HPDE6-E6E7 (cell line): ENCODE results near the gene CH25H.
"Not testable (repeated sequence)": the region's sequence is repeated elsewhere in the genome, so short reads cannot be mapped to it uniquely, and the experiment has no call there.

Experiments
- DNase-seq: peaks from one replicate; pipeline ENCODE4 v3.0.0; 2011; ENCODE audit warnings: missing footprints; ENCODE audit errors: extremely low spot score

The CH25H gene

GRCh38 chr10:89197473-89197872, 9.6 kb downstream of the CH25H start:
- no peak for DNase-seq

- DNase-seq = not testable (repeated sequence)
These were observed 15.8 kb downstream of the CH25H start for GRCh38 chr10:89191301-89191700.

DNA sequence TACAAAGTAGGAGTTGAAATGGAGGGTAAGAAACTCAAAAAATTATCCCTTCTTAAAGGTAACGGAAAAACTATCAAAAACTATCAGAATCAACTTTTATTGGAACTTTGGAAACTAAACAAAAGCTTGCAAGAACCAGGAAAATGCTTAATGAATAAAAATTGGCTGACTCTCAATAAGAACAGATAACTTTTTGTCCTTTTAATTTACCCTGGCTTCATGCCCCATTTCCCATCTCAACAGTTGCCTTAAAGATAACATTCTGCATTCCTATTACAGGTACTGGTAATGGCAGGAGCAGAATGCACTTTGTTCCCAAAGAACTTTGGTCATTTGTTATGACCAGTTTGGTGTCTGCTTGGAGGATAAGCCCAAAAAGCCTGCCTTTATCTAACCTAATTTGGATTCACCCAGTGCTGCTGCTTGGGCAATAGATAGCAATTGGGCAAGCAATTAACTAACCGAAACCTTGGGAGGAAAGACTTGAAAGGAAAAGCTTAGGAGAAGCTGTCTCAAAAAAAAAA, 17.8 kb downstream of the CH25H start:
- DNase-seq = no peak

GRCh38 chr10:89185658-89186057, 21.5 kb downstream of the CH25H start:
- DNase-seq = no peak

GRCh38 chr10:89184638-89185037, 22.5 kb downstream of the CH25H start:
- DNase-seq = no peak

GRCh38 chr10:89183571-89183970, 23.5 kb downstream of the CH25H start:
- DNase-seq = no peak

DNA sequence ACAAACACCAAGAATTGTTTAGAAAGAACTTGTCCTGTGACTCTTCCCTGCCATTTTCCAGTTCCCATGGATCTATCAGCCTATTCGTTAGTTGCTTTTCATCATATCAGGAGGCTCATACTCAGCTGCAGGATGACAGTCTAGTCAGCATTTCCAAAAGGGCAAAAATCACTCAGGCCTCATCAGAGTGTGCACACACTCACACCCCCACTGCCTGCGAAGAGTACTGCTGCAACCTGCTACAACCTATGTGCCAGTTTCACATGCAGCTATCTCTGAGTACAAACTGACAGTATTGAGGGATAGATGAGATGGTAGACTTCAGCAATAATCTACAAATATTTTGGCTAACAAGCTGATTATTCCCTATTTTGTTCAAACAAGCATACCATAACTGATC, 24.2 kb downstream of the CH25H start:
- no peak for DNase-seq

DNA sequence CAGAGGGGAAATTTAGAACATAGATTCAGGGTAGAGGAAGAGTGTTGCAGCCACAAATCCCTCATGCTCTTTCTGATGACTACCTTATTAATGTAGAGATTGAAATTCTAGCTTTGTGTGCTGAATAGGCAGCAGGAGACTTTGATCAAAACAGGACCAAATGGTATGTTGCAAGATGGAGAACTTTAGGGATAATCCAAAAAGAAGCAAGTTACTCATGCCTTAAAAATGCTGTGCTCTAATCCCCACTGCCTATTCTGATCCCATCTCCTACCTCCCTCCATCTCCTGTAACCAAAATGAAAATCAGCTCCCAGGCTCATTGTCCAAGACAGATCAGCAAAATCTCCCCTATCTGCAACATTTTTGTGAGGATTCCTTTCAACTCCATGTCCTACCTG, 31.3 kb downstream of the CH25H start:
- DNase-seq = no peak

GRCh38 chr10:89173075-89173474, 34.0 kb downstream of the CH25H start:
- DNase-seq = no peak

DNA sequence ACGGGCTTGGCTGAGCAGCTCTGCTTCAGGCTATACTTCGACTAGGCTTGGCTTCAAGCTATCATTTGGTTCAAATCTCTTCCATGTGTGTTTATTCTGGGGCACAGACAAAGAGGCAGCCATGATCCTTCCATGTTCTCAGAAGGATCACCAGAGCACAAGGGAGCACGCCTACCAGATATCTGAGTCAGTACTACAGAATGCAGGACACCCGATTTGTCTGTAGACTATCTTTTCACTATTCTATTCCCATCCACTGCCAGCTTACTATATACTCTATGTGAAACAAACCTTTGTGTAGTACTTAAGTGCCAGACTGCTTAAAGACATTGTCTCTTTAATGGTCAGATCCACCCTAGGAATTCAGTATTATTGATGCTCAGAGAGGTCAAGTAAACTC, 35.1 kb downstream of the CH25H start:
- no peak for DNase-seq

- DNase-seq = no peak
These were observed 35.7 kb downstream of the CH25H start for GRCh38 chr10:89171263-89171872.

- not testable (repeated sequence) for DNase-seq
These were observed 38.7 kb downstream of the CH25H start for GRCh38 chr10:89168354-89168900.

- no peak for DNase-seq
These were observed 39.2 kb downstream of the CH25H start for GRCh38 chr10:89167915-89168314.

- no peak for DNase-seq
These were observed 41.2 kb downstream of the CH25H start for GRCh38 chr10:89165923-89166322.

- DNase-seq = no peak
These were observed 42.2 kb downstream of the CH25H start for GRCh38 chr10:89164920-89165319.

- DNase-seq = no peak
These were observed 43.0 kb downstream of the CH25H start for GRCh38 chr10:89164080-89164479.

DNA sequence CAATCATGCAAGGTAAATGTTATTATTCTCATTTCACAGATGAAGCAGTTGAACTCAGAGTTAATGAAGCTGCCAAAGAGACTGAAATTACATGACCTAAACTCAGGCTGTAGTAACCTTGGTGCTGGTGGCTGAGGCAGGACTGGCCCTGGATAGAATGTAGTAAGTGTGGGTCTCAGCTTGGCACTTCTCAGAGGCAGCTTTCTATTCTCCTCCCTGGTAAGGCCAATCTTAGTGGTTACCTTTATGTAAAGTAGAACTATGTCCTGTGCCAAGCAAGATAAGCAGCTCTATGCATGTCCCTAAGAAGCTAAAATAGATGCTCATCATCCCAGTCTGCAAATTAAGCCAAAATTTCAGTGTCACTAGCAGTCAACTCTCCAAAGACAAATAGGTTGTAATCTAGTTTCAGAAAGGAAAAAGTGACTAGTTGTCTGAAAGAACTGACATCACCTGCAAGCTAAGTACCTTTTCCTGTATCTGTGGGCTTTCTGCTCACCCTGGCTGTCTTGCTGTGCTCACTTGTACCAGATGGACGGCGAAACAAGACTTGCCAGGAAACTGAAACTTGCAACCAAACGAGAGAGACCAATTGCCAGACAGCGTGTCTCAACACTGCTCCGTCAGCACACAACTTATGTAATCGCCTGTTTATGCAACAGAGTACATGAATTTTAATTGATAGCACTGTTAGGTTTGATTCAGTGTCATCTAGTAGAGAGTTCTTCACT, 43.7 kb downstream of the CH25H start:
- no peak for DNase-seq

DNA sequence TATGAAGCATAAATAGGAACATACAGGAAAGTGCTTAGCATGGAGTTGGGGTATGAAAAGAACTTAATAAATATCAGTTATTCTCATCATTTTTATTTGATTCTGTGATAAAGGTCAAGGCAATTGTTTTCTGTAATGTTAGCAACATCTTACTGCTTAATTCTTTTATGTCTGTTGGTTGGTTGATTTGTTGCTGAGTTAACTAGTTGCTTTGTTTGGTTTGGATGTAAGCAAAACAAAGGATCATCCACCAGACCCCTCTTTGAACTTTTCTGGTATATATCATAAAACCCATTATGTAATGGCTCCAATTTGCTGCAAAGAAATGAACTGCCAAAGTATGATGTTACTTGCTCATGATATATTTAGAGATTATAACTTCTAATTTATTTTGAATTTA, 44.5 kb downstream of the CH25H start:
- DNase-seq = no peak

DNA sequence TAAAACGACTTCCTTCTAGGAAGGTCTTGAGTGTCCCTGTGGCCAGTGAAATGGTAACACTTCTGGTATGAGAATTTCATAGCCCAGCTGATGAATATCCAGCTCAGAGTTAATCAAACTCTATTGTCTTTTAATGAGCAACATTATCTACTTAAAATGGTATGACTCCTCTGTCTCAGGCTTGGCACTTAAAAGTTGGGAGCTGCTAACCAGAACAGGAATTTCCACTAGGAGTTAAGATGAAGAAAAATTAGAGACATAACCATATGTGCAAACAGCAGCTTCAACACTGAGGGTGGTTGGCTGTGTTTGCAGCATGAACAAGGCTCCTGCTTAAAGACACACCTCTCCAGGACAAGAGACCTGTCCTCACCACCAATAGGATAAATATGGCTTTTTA, 46.8 kb downstream of the CH25H start:
- DNase-seq = no peak

GRCh38 chr10:89159761-89160160, 47.4 kb downstream of the CH25H start:
- no peak for DNase-seq

GRCh38 chr10:89159316-89159715, 47.8 kb downstream of the CH25H start:
- DNase-seq = no peak

DNA sequence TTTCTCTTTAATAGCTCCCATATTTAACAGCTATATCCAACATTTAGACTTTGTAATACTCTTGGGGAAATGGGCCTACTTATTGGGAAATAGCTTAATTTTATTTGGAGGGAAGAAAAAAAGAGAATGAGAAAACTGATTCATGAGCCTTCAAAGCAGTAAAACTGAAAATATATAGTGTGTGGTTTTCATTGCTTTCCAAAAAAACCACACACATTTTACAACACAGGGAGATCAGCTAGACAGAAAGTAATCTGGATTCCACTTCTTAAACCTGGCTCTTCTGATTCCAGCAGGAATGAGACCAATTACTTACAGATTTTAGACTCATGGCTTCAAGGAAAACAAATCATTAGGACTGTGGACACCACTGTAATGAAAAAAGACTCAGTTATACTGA, 48.7 kb downstream of the CH25H start:
- no peak for DNase-seq

DNA sequence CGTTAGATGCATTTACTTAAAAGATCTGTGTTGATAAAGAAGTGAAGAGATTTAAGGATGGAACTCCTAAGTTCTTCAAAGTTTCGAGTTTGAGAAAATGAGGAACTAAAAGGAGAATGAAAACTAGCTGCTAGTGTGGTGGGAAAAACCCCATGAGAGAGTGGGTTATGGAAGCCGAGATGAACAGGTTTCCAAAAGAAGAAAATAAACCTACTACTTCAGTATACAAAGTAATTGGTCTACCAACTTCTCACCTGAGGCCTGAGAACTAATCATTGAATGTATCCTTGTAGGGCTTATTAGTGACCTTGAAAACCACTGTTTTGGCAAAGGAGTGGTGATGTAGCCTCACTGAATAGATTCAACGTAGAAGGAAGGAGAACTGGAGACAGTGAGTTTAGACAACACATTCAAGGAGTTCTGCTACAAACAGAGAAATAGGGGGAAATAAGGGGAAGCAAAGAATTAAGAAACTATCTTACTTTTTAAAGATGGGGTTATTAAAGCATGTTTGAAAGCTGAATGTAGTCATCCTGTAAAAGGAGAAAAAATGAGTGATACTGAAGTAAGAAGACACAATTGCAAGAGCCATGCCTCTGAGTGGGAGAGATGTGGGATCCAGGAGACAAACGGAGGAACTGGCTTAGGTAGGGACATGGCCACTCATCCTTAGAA, 50.8 kb downstream of the CH25H start:
- no peak for DNase-seq
